HCT116 (cell line): ENCODE data around the gene ZBTB16.

Experiments
- ATF3 ChIP-seq: IDR thresholded peaks from 2 replicates; pipeline ENCODE4 v1.6.1; 2012
- CEBPB ChIP-seq: IDR thresholded peaks from 2 replicates; pipeline ENCODE4 v1.6.1; 2012; ENCODE audit warnings: low read depth
- EZH2 ChIP-seq: fragments of 200-600 bp; sonication (generic); IDR thresholded peaks from 2 replicates; pipeline ENCODE4 v1.6.1; 2017; ENCODE audit warnings: antibody characterized with exemption, mixed run types
- POLR2AphosphoS5 ChIP-seq: IDR thresholded peaks from 2 replicates; pipeline ENCODE4 v1.6.1; 2011; ENCODE audit warnings: mild to moderate bottlenecking, low read depth, low read length, moderate library complexity
- RAD21 ChIP-seq: IDR thresholded peaks from 2 replicates; pipeline ENCODE4 v1.6.1; 2012; ENCODE audit warnings: low read depth, mild to moderate bottlenecking
- REST ChIP-seq: IDR thresholded peaks from 2 replicates; pipeline ENCODE4 v1.6.1; 2012; ENCODE audit warnings: low read depth
- TCF7L2 ChIP-seq: IDR thresholded peaks from 2 replicates; pipeline ENCODE4 v1.7.0; 2011; ENCODE audit warnings: borderline replicate concordance, inconsistent platforms; ENCODE audit not compliant: insufficient read depth, insufficient read length; ENCODE audit errors: extremely low read depth
- ZFX ChIP-seq: fragments of 450-650 bp; IDR thresholded peaks from 2 replicates; pipeline ENCODE4 v1.6.1; 2017
- TF ChIP-seq, protein P1 (sequence below), 3 experiments: fragments of 200-600 bp in 1 of 3; sonication (generic) in 1 of 3; IDR thresholded peaks in 2 of 3; conservative IDR thresholded peaks in 1 of 3; 2 replicates each; pipeline ENCODE4 v1.5.1; 2012 to 2017; ENCODE audit warnings: low read depth in 2 of 3, low read length in 2 of 3, antibody characterized with exemption in 1 of 3, borderline replicate concordance in 1 of 3, control low read depth in 1 of 3, mild to moderate bottlenecking in 1 of 3, mixed read lengths in 1 of 3, mixed run types in 1 of 3, moderate library complexity in 1 of 3; ENCODE audit not compliant: insufficient read depth in 1 of 3

DNA sequence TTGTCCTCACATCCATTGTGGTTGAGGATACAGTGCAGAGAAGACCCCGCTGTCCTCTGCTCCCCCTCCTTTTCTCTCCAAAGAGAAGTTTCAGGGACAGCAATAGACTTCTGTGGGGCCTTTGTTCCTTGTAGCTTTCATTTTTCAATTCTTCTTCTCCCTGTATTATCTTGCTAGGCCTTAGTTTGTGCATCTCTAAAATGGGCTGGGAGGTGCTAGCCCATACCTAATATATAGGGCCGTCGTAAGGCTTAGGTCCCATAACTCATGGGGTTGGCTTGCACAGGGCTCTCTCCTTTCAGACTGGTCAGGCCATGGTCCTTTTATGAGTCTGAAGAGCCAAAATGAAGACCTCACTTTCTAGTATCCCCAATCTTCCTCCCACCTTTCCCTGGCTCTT is 33.0 kb downstream of the ZBTB16 start:
- TF ChIP-seq POLR2AphosphoS5 (no peak), EZH2 (no peak), RAD21 (no peak), ZFX (no peak), CEBPB (no peak), ATF3 (no peak), TCF7L2 (no peak), REST (no peak)
- TF ChIP-seq, protein P1, sequence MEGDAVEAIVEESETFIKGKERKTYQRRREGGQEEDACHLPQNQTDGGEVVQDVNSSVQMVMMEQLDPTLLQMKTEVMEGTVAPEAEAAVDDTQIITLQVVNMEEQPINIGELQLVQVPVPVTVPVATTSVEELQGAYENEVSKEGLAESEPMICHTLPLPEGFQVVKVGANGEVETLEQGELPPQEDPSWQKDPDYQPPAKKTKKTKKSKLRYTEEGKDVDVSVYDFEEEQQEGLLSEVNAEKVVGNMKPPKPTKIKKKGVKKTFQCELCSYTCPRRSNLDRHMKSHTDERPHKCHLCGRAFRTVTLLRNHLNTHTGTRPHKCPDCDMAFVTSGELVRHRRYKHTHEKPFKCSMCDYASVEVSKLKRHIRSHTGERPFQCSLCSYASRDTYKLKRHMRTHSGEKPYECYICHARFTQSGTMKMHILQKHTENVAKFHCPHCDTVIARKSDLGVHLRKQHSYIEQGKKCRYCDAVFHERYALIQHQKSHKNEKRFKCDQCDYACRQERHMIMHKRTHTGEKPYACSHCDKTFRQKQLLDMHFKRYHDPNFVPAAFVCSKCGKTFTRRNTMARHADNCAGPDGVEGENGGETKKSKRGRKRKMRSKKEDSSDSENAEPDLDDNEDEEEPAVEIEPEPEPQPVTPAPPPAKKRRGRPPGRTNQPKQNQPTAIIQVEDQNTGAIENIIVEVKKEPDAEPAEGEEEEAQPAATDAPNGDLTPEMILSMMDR (IDR thresholded peaks at IDR 0.05 in 2 of 3, conservative IDR thresholded peaks at IDR 0.05 in 1 of 3; ENCODE audit: borderline replicate concordance in 1 of 3, insufficient read depth in 1 of 3, low read depth in 2 of 3, low read length in 2 of 3): no peak
